Glomerular endothelial cell (primary cell): ENCODE results near the gene ROR2. TPM values are rescaled to one million over a fixed set of nuclear protein-coding genes. Genes with fewer than 3 reads are reported as not detected.
"Not testable (repeated sequence)": the region's sequence is repeated elsewhere in the genome, so short reads cannot be mapped to it uniquely, and the experiment has no call there.

Source experiments
- DNase-seq: peaks from one replicate; pipeline ENCODE4 v3.0.0-alpha.2; 2011; ENCODE audit warnings: low read depth, low spot score; ENCODE audit errors: extremely low read depth
- total RNA-seq: library from RNA; depleted of rRNA; stranded (reverse); fragments of >200 nt; gene quantifications from 2 replicates; pipeline ENCODE4 v1.2.3, GENCODE V29; 2015

The ROR2 gene
- total RNA-seq, result 0.12 and 0.15 TPM in 2 replicates

DNA sequence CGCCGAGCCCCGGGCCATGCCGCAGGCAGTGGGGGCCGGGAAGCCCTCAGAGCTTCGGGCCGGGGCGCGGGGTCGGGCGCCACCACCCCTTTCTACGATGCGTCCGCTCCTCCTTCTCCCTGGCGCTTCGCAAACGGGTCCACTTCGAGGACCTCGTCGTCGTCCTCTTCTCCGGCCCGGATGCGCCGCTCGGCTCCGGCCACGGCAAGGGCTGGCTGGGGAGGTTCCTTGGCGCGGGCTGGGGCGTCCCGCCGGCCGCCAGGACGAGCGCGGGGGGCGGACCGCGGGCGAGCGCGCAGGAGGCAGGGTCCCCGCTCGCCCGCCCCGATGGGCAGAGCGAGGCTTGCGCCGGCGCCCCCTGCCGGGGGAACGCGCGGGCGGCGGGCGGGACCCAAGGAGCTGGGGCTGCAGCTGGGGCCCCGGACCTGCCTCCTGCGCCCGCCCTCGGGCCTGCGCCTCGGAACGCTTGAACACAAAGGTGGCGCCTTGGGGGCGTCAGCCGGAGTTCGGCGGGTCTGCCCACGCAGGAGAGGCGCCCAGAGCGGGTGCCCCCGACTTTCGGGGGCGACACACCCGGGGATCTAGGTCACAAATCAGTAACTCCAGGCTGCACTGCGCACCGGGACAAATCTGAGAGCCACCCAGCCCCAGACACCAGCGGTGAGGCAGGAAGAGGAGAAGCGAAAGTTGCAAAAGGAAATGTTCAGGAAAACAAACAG lies at the start of gene ROR2:
ROR2 (minus strand) TSS at position 283 of the 719 bp plus-strand sequence.
- no peak for DNase-seq

DNA sequence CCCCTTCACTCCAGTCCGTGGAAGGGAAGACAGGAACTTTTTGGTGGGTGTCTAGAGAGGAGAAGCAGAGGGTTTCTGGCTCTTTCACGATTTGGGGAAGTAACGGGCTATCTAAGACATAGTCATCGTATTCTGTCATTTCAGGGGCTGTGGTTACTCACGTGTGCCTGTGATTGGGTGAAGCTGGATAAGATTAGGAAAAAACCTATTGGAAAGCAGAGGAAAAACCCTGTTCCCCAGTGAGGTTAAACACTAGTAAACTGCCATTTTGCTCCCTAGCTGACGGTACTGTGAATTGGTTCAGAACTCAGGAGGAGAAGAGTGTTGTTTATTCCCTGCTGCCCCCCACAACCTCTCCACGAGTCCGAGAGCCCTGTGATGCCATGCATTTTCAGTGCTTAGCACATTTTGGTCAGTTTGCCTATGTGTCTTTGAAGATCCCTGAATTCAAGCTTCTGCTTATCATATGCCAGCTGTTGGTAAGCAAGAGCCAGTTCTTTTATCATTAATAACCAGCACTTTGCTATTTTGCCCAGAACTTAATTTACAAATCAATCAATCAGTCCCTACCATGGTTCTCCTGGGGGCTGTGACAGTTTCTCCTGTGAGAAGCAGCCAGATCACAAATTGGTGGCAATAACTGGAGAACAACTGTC lies 45.1 kb upstream of the ROR2 start:
- no peak for DNase-seq

DNA sequence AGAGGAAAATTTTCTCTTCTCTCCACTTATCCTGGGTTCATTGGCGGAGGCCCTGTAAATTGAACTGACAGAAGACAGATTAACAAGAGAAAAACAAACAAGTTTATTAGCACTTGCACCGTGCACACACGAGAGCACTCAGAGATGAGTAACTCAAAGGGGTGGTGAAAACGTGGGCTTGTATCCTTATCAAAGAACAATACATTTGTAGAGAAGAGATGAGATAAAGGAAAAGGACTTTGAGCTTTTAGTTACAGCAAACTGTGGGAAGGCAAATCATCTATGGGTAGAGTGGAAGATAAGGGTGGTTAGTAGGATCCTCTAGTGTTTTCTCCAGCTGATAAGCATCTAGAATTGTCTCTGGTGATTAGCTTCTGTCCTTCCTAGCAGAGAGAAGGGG lies 44.4 kb upstream of the ROR2 start:
- DNase-seq, result no peak

DNA sequence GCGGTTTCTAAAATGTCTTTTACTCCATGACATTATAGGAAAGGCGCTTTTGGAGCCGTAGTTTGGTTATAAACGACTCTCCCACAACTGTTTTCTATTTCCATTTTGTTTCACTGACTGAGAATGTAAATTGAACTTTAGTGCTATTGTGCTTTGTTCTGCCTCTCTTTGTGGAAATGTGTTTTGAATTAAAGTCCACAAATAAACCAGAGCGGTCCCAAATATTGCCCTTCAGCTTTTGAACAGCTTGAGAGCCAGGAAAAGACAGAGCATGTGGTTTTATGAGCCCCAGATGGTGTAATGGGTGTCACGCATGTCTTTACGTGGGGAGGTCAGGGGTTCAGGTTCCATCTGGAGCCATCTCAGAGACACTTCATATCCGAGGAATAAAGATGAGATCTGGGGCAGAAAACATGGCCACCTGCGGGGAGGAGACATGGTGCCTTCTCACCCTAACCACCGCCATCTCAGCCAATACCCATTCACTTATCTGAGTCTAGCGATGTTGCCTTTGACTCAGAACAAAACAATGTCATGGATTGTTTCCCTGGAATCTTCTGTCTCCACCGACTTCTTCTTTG lies 42.5 kb upstream of the ROR2 start:
- DNase-seq, result no peak

DNA sequence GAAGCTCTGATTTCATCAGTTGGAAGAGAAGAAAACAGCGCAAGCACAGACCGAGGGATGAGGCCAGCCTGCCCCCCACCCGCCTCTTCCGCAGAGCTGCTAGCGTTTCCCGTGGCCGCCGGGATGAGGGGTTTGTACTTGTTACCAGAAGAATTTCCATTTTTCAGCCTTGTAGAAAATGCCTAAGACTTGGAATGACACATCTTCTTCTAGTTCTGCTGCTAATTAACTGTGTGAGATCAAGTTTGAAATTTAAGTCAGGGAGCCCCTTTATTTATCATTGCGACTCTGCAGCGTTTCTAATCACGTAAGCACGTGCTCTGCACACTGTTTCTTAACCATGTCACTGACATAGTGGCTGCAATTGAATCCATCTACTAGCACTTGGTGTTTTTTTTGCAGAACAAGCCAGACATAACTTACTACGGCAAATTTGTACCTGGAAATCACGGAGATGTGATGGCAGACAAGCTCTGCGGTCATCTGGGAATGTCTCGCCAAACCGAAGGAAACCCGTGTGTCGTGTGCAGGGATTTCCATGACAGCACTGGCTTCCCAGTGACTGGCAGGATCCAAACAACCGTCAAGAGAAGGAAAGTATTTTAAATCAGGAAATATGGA lies 41.8 kb upstream of the ROR2 start:
- DNase-seq, result no peak

DNA sequence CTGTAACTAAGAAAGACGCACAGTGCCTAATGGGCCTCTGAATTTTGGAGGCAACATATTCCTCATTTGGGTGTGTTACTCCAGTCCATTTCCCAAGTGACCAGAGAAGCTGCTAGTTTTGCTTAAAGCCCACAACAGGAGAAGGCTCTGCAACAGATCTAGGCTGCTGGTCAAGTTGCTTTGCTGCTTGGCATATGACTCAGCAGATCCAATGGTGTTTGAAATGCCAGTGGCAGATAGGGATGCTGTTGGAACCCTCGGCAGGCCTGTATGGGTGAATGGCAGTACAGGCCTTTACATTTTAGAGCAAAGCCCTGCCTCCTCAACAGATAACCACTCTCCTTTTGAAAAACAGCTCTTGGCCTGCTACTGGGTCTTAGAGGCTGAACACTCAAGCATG lies 36.2 kb upstream of the ROR2 start:
- DNase-seq, result no peak

DNA sequence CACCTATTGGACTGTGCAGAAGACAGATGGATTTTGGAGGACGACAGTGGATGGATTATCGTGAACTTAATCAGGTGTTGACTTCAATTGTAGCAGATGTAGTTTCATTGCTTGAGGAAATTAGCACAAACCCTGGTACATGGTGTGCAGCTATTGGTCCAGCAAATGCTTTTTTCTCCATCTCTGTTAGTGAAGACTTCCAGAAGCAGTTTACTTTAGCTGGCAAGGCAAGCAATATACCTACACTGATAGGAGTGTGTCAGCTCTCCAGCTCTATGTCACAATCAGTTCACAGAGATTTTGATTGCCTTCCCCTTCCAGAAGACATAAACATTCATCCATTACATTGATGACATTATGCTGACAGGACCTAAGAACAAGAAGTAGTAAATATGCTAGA lies 35.7 kb upstream of the ROR2 start:
- no peak for DNase-seq

DNA sequence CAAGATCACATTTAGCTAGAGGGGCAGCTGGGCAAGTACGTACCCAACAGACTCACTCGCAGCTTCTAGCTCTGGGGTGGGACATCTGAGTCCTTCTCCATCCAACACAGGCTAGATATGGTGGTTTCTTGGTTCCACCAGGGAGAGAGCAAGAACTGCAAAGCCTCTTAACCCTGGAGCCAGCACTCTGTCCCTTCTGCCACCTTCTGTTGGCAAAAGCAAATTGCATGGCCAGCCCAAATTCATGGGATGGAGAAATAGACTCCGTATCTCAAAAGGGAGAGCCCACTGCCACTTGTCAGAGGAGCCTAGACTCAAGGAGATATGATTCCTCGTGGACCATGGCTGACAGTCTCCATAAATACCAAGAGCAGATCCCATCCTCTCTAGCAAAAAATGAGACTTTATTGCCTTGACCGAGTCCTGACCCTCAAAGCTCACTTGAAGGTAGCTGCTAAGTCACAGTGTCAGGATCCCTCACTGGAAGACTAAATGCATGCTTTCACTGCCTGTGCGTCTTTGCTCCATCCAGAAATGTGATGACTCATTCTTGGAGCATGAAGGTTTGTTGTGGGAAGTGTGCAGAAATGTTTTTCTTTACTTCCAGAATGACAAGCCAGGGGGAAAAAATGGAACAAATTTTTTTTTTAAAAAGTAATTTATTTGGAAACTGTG lies 28.8 kb upstream of the ROR2 start:
- DNase-seq, result no peak

DNA sequence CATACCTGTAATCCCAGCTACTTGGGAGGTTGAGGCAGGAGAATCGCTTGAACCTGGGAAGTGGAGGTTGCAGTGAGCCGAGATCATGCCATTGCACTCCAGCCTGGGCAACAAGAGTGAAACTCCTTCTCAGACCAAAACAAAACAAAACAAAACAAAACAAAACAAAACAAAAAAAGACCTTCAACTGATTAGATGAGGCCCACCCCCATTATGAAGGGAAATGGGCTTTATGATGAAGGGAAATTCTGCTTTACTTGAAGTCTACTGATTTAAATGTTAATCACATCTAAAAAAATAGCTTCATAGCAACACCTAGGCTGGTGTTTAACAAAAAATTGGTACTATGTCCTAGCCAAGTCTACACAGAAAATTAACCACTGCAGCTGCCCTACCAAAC lies 25.2 kb upstream of the ROR2 start:
- not testable (repeated sequence) for DNase-seq

DNA sequence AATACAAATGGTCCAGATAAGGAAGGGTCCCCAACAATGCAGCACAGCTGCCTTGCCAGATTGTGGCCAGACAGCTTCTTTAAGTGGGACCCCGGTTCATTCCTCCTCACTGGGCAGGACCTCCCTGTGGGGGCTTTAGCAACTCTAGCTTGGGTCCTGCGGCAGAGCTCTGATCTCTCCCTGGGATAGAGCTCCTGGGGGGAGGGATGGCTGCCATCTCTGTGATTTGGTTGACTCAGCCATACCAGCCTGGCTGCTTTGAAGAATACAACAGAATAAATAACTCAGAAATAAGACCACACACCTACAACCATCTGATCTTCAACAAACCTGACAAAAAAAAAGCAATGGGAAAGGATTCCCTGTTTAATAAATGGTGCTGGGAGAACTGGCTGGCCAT lies 22.7 kb upstream of the ROR2 start:
- no peak for DNase-seq

DNA sequence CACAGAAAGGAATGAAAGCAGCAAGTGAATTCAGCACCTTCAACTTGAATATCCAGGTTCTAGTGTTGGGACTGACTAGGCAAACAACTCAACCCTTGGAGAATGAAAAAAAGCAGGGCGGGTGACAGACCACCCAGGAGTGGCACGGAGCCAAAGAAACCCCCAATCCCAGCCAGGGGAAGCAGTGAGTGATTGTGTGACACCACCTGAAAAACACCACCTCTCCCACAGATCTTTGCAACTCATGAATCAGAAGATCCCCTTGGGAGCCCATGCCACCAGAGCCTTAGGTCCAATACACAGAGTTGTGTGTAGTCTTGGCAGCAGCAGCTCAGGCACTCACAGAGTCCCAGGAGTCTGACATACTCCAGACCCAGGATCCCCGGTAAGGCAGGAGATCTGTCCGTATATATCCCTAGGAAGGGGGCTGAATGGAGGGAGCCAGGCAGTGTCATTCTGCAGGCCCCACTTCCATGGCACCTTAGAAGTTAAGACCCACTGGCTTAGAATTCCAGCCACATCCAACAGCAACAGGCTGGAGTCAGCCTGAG lies 22.1 kb upstream of the ROR2 start:
- DNase-seq, result no peak

DNA sequence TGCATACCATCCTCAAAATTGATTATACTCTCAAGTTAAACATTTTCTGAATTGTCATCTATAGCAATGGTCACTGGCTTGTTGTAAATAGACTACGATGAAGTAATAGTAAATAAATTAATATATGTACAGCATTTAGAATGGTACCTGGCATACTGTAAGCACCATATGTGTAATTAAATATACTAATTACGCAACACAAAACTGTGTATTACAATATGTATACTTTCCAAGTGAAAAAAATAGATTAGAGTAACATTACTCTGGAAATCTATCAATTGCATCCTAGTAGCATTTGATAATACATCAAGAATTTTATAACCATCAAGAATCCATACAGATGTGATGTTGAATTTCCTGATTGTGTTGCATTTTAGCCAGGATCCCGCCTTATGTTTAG lies 17.2 kb upstream of the ROR2 start:
- no peak for DNase-seq

DNA sequence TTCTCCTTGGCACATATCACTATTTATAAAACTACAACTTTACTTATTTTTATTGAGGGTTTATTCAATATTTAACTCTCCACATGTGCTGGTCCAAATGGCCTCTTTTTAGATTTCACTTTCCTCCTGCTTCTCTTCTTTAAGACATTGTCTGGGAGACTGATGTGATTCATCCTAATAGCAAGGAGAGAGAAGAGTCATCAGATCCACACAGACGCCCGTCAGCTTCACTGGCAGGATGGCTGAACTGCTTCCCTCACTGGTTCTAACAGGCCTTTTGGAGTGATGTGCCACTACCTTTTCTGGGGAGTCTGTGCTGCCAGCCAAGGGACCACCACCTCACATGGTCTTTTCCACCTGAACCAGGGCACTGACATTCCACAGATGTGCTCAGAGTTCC lies 16.5 kb upstream of the ROR2 start:
- DNase-seq, result no peak

DNA sequence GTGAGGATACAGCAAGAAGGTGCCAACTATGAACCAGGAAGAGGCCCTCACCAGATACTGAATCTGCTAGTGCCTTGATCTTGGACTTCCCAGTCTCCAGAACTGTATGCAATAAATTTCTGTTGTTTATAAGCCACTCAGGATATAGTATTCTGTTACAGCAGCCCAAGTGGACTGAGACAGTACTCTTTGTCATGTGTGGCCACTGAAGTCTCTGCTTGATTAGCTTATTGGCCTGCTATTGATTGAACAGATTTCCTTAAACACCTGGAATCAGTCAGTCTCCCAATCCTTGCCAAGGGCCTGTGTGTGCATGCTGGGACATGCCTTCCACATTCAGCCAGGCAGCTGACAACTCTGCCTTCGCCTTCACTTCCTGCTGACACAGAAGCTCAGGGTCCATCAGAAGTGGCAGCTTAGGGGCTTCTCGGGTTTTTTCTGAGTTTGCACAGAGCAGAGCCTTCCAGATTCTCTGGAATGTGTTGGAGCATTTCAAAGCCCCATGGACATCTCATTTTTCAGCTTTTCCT lies 13.7 kb upstream of the ROR2 start:
- DNase-seq, result no peak

DNA sequence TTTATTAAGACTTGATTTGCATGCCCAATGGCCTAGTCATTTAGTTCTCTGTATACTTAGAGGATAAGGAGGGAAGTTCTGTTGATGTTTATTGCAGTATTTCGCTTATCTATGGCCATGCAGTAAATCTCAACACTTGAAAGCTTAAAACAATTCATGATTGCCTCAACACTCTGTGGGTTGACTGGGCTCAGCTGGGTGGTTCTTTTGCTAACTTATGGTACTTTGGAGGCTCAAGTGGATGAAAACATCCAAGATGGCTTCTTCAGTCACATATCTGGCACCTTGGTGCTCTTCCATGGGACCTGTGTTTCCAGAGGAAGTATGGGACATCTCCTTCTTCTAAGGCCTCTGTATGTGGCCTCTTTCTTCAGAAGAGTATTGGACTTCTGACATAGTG lies 10.3 kb upstream of the ROR2 start:
- no peak for DNase-seq

DNA sequence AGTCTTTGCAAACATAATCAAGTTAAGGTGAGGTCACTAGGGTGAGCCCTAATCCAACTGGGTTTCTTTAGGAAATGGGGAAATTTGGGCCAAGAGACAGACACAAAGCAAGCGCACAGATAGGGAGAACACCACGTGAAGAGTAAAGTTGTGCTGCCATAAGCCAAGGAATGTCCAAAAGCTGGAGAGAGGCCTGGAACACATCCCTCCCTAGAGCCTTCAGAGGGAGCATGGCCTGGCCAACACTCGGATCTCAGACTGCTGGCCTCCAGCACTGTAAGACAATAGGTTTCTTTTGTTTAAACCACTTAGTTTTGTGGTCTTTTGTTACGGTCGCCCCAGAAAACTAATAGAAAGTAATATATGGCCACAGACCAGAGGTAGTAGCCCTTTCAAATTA lies 8.1 kb upstream of the ROR2 start:
- no peak for DNase-seq

DNA sequence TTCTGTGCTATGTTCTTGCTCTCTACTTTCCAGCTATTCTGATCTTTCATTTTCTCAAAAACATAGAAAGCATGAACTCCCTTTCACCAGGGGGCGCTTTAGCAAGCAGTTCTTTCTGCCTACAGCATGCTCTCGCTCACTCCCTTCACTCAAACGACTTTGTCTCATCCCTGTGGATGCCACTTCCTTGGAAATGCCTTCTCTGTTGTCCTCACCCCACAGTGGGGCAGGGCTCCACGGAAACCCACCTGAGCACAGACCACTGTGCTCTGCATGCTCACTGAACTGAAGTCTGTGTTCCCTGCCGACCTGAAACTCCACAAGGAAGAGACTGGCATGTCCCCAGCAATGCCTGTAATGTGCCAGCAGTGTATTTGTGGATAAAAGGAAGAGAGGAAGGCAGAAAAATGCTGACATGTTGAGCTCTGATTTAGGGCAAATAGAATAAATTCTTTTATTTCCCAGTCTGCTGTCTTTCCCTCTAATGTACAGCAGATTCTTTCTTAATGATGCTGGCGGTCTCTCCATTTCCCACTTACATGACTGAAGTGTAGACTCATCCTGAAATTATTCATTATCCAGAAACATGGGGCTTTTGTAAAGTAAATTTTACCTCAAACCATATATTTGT lies 4.9 kb upstream of the ROR2 start:
- no peak for DNase-seq

DNA sequence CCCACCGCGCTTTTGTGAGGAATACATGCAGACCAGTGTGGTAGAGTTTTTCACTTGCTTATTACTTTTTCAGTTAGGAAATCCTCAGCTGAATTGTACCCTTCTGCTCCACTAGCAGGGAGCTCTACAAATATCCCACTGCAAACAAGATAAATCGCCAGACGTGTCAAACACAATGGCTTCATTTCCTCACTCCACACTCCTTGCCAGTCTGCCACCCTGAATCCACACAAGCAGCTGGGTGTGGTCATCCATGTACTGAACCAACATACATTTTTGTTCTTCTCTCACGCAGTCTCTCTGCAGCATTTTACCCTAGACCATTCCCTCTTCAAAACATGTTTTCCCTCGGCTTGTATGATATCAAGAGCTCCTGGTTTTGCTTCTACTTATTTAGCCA lies 3.7 kb upstream of the ROR2 start:
- no peak for DNase-seq

DNA sequence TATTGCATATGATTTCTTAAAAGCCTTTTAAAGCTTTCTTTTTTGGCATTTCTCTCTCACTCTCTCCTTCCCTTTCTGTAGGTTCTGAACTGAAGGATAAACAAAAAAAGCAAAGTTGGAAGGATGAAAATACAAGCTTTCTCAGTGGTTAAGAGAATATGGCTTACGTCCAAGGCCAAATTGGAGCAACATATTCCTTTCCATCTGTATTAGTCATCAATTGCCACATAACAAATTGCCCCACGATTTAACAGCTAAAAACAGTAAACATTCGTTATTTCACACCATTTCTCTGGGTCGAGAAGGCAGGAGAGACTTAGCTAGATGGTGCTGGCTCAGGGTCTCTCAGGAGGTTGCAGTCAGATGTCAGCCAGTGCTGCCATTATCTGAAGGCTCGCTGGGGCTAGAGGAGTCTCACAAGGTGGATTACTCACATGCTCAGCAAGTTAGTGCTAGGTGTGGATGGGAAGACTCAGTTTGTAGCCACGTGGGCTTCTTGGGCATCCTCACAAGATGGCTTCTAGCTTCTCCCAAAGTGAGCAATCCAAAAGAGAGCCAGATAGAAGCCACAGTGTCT lies 2.0 kb upstream of the ROR2 start:
- DNase-seq, result no peak

DNA sequence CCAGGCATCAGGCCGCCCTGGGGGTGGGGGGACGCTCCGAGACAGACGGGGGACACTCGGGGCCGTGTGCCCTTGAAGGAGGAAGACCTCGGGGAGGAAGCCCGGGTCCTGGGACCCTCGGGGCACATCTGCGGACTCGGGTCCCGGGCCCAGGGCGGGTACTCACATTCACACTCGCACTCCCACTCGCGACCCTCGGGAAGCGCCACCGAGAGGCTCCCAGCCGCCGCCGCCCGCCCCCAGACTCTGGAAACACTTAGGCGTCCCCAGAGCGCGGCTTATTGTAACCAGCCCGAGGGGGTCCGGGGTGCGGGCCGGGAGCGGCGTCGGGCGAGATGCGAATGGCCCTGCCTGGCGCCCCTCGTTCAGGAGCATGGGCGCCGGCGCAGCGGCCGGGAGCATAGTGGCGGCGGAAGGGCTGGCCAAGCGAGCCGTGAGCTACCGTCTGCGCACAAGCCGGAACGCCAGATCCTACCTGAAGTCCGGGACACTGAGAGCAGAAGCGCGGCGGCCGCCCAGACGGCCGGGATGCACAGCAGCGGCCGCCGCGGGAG lies 559 bp downstream of the ROR2 start:
- DNase-seq, result no peak
